K562 (cell line): ENCODE results near the gene SLC43A2. TPM values are rescaled to one million over a fixed set of nuclear protein-coding genes. Genes with fewer than 3 reads are reported as not detected.
A peak's percentile ranks its signal among the peaks of the same experiment; 100 is the strongest.

Experiments used
- E2F6 ChIP-seq, 2 experiments: IDR thresholded peaks; 2 replicates each; pipeline ENCODE4 v1.6.1; 2011; ENCODE audit warnings: borderline replicate concordance in 1 of 2, control low read depth in 1 of 2, low read depth in 1 of 2, low read length in 1 of 2, mild to moderate bottlenecking in 1 of 2, mixed read lengths in 1 of 2, moderate library complexity in 1 of 2; ENCODE audit not compliant: insufficient read depth in 1 of 2, insufficient read length in 1 of 2, poor library complexity in 1 of 2, severe bottlenecking in 1 of 2; ENCODE audit errors: extremely low read depth in 1 of 2
- E2F8 ChIP-seq: fragments of 450-650 bp; IDR thresholded peaks from 2 replicates; pipeline ENCODE4 v1.7.1; 2018; ENCODE audit warnings: mild to moderate bottlenecking, low read depth; ENCODE audit not compliant: partially characterized antibody
- E4F1 ChIP-seq: fragments of 250-450 bp; sonication (Bioruptor Pico); IDR thresholded peaks from 2 replicates; pipeline ENCODE4 v1.5.0; 2021; ENCODE audit warnings: mild to moderate bottlenecking, borderline replicate concordance
- GABPB2 ChIP-seq: fragments of 250-450 bp; sonication (Bioruptor Pico); conservative IDR thresholded peaks from 2 replicates; pipeline ENCODE4 v1.5.1; 2021; ENCODE audit warnings: mild to moderate bottlenecking
- GMEB1 ChIP-seq: fragments of 250-450 bp; sonication (Bioruptor Pico); IDR thresholded peaks from 2 replicates; pipeline ENCODE4 v1.4.0; 2020; ENCODE audit warnings: mild to moderate bottlenecking
- KLF13 ChIP-seq: fragments of 450-650 bp; IDR thresholded peaks from 2 replicates; pipeline ENCODE4 v1.6.1; 2016; ENCODE audit warnings: missing genetic modification characterization, low read depth, mild to moderate bottlenecking, missing compliant biosample characterization, moderate library complexity, borderline replicate concordance
- MLX ChIP-seq, 2 experiments: fragments of 450-650 bp in 1 of 2; sonication (generic) in 1 of 2; formaldehyde crosslinking; conservative IDR thresholded peaks; 2 replicates each; pipeline versions ENCODE4 v1.4.0 to v1.8.1; 2020 to 2022; ENCODE audit warnings: mild to moderate bottlenecking in 1 of 2, missing genetic modification reagents in 1 of 2
- MNT ChIP-seq, 2 experiments: fragments of 450-650 bp; conservative IDR thresholded peaks; 2 replicates each; pipeline ENCODE4 v1.6.1; 2017; ENCODE audit warnings: mild to moderate bottlenecking in 2 of 2, moderate library complexity in 2 of 2
- PTRF ChIP-seq: fragments of 450-650 bp; IDR thresholded peaks from 2 replicates; pipeline ENCODE4 v1.6.1; 2016; ENCODE audit warnings: mild to moderate bottlenecking, missing genetic modification characterization, missing compliant biosample characterization
- ZNF561 ChIP-seq: fragments of 450-650 bp; formaldehyde crosslinking; conservative IDR thresholded peaks from 2 replicates; pipeline ENCODE4 v1.4.0; 2020; ENCODE audit warnings: mild to moderate bottlenecking, moderate library complexity
- ZNF830 ChIP-seq: fragments of 250-450 bp; sonication (Bioruptor Pico); IDR thresholded peaks from 2 replicates; pipeline ENCODE4 v1.5.0; 2021; ENCODE audit warnings: mild to moderate bottlenecking
- polyA plus RNA-seq, 8 experiments: library from polyadenylated mRNA; depleted of rRNA in 4 of 8; stranded (reverse) in 5 of 8; unstranded in 3 of 8; fragments of >200 nt; fragmentation: Nextera tagmentation in 2 of 8; fragmentation: Illumina TruSeq in 1 of 8; extraction: Ambion mirVana in 2 of 8; extraction: Trizol in 1 of 8; gene quantifications; 2 replicates each; pipeline versions ENCODE4 v1.2.1 to v1.2.3, GENCODE V29; 2011 to 2014; ENCODE audit warnings: inconsistent platforms in 1 of 8, missing spikeins in 1 of 8
- total RNA-seq, 7 experiments: library from RNA; depleted of rRNA in 6 of 7; stranded (reverse); fragments of >200 nt in 6 of 7; fragmentation: Illumina TruSeq in 2 of 7; extraction: Trizol in 2 of 7; gene quantifications; 2 replicates each; pipeline versions ENCODE4 v1.2.1 to v1.2.3, GENCODE V29; 2011 to 2021; ENCODE audit warnings: low replicate concordance in 1 of 7
- TF ChIP-seq, protein P1 (sequence below): fragments of 250-450 bp; sonication (Bioruptor Pico); IDR thresholded peaks from 2 replicates; pipeline ENCODE4 v1.8.0; 2022; ENCODE audit warnings: moderate library complexity, mild to moderate bottlenecking, inconsistent platforms

Gene SLC43A2
- total and polyA plus RNA-seq, 9 of the 15 experiments (the other 6 are each of a cell fraction or from before 2014, with no cell fraction given) = 0.03 to 10.2 (median 3.6) TPM

DNA sequence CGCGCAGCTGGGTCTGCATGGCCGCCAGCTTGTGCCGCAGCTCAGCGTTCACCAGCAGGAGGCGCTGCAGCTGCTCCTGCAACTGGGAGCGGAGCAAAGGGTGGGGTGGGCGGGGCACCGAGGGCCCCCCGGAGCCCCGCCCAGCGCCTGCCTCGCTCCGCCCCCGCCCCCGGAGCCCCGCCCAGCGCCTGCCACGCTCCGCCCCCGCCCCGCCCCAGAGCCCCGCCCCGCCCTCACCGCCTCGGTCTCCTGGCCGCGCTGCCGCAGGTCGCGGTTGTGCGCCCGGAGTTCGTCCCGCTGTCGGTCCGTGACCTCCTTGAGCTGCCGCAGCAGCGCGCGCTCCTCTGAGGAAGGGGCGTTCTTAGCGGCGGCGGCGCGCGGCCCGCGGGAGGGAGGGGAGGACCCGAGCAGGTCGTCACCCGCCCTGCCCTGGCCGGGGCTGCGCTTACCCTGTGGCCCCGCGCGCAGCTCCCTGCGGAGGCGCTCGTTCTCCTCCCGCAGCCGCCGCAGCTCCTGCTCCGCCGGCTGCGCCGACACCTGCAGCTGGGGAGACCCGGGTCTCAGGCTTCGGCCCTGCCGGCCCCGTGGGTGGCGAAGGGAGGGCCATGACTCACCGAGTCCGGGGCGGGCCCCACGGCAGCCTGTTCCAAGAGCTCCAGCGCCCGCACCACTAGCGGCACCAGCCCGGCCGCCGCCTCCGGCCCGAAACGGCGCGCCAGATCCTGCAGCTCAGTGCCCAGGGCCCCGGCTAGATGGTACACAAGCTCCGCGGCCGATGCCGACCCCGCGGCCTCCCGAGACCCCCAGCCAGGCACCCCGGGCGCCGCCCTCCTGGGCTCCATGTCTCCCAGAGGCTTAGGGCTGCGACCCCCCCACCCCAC, 20.6 kb upstream of the SLC43A2 start (continued):
- TF ChIP-seq MNT (conservative IDR thresholded peaks at IDR 0.05) (peak in 1 of 2 experiments; percentile 69; a peak in 1 of 4 replicates), PTRF (tag) (no peak), KLF13 (tag) (no peak), MLX (CRISPR knock-in tag; conservative IDR thresholded peaks at IDR 0.05) (no peak), GABPB2 (CRISPR knock-in tag) (no peak), ZNF830 (CRISPR knock-in tag) (0 out of 2 replicates have a peak, but pooled peaks have one; percentile 51), E4F1 (no peak), ZNF561 (CRISPR knock-in tag) (no peak), E2F8 (no peak), E2F6 (IDR thresholded peaks at IDR 0.05; ENCODE audit: borderline replicate concordance in 1 of 2, extremely low read depth in 1 of 2, insufficient read depth in 1 of 2, insufficient read length in 1 of 2, low read depth in 1 of 2, low read length in 1 of 2, poor library complexity in 1 of 2, severe bottlenecking in 1 of 2) (peak; percentile 24 to 79), GMEB1 (CRISPR knock-in tag) (no peak)
- TF ChIP-seq, protein P1, sequence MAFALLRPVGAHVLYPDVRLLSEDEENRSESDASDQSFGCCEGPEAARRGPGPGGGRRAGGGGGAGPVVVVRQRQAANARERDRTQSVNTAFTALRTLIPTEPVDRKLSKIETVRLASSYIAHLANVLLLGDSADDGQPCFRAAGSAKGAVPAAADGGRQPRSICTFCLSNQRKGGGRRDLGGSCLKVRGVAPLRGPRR (CRISPR knock-in tag) = no peak
